ENCODE data around the gene ERC2. TPM values are rescaled to one million over a fixed set of nuclear protein-coding genes. Genes with fewer than 3 reads are reported as not detected.

The ERC2 gene
- total RNA-seq, 1 donor from 2014 or later: 0.65 TPM

DNA sequence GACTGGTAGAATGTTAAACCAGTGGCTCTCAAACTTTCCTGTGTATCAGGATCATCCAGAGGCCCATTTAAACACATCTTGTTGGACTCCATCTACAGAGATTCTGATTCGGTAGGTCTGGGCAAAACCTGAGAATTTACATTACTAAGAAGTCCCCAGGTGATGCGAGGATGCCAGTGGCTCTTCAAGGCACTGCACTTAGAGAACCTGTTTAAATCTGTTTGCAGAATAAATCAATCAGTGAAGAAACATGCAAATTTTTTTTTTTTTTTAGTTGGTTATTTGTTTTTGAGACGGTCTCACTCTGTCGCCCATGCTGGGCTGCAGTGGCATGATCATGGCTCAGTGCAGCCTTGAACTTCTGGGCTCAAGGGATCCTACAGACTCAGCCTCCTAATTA lies 863.4 kb downstream of the ERC2 start:
- no peaks in the 10 kb centered on the region for H3K4me1 Mint-ChIP-seq (ENCODE audit: low read depth)
- no peaks in the 10 kb centered on the region for H3K36me3 Mint-ChIP-seq (ENCODE audit: low read depth)
- no peak overlapping the region for H3K27ac Mint-ChIP-seq (ENCODE audit: unreplicated experiment)
- DNase-seq (ENCODE audit: low spot score): no peak
- peaks cover 3% of the 10 kb centered on the region for H3K27me3 Mint-ChIP-seq (ENCODE audit: low read depth)
- TF ChIP-seq, protein P1, sequence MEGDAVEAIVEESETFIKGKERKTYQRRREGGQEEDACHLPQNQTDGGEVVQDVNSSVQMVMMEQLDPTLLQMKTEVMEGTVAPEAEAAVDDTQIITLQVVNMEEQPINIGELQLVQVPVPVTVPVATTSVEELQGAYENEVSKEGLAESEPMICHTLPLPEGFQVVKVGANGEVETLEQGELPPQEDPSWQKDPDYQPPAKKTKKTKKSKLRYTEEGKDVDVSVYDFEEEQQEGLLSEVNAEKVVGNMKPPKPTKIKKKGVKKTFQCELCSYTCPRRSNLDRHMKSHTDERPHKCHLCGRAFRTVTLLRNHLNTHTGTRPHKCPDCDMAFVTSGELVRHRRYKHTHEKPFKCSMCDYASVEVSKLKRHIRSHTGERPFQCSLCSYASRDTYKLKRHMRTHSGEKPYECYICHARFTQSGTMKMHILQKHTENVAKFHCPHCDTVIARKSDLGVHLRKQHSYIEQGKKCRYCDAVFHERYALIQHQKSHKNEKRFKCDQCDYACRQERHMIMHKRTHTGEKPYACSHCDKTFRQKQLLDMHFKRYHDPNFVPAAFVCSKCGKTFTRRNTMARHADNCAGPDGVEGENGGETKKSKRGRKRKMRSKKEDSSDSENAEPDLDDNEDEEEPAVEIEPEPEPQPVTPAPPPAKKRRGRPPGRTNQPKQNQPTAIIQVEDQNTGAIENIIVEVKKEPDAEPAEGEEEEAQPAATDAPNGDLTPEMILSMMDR (IDR thresholded peaks at IDR 0.05): no peak
- H3K4me3 Mint-ChIP-seq (ENCODE audit: unreplicated experiment): no peak overlapping the region
- no peaks in the 10 kb centered on the region for H3K9me3 Mint-ChIP-seq (ENCODE audit: low read depth)

DNA sequence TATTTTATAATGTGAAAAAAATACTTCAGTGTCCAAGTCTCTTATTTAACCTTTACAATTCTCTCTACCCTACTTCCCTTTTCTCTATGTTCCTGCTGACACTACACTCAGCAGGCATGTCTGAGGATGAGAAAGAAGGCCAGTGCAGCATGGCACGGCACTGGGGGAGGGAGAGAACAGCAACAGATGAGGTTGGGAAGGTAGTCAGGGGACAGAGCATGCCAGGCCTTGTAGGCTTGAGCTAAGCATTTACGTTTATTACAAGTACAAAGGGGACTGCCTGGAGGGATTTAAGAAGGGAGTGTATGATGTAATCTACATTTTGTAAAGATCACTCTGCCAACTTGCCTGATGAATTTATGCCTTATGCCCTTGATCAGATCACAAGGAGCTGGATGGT lies 863.9 kb downstream of the ERC2 start:
- Mint-ChIP-seq H3K27me3 (ENCODE audit: low read depth) (peaks cover 3% of the 10 kb centered on the region), H3K27ac (ENCODE audit: unreplicated experiment) (no peak overlapping the region)
- TF ChIP-seq, protein P1 (IDR thresholded peaks at IDR 0.05): no peak

DNA sequence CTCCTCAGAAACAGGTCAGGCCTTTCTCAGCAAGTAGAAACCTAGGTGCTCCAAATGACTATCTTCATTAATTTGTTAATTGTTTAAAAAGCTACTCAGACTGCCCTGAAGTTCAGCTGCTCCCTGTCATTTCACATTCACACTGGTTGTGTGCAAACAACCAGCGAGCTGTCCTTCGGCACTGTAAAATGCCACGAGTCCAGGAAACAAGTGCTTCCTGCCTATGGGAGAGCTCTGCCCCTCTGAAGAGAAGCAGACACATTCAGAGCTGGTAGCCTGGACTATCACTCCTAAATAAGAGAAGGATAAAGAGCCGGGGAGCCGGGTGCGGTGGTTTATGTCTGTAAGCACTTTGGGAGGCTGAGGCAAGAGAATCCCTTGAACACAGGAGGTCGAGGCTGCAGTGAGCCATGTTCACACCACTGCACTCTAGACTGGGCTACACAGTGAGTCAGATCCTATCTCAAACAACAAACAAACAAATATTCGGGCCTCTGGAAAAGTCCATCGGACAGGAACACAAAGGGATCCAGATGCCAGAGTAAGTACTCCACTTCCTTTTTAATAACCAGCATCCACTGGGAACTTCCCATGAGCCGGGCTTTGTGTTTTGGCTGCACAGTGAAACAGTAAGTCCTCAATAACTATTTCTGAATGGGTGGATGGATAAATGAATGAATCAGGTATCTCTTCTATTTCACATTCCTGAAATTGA lies 866.7 kb downstream of the ERC2 start:
- Mint-ChIP-seq H3K27ac (ENCODE audit: unreplicated experiment) (no peak overlapping the region), H3K27me3 (ENCODE audit: low read depth) (peaks cover 3% of the 10 kb centered on the region), H3K9me3 (ENCODE audit: low read depth) (no peaks in the 10 kb centered on the region), H3K4me3 (ENCODE audit: unreplicated experiment) (no peak overlapping the region), H3K36me3 (ENCODE audit: low read depth) (no peaks in the 10 kb centered on the region), H3K4me1 (ENCODE audit: low read depth) (no peaks in the 10 kb centered on the region)
- TF ChIP-seq, protein P1 (IDR thresholded peaks at IDR 0.05): no peak
- DNase-seq (ENCODE audit: low spot score): no peak

More for the DNA sequence above, 863.9 kb downstream of the ERC2 start:
- Mint-ChIP-seq H3K36me3 (ENCODE audit: low read depth) (no peaks in the 10 kb centered on the region), H3K4me1 (ENCODE audit: low read depth) (no peaks in the 10 kb centered on the region), H3K4me3 (ENCODE audit: unreplicated experiment) (no peak overlapping the region), H3K9me3 (ENCODE audit: low read depth) (no peaks in the 10 kb centered on the region)
- no peak for DNase-seq (ENCODE audit: low spot score)

DNA sequence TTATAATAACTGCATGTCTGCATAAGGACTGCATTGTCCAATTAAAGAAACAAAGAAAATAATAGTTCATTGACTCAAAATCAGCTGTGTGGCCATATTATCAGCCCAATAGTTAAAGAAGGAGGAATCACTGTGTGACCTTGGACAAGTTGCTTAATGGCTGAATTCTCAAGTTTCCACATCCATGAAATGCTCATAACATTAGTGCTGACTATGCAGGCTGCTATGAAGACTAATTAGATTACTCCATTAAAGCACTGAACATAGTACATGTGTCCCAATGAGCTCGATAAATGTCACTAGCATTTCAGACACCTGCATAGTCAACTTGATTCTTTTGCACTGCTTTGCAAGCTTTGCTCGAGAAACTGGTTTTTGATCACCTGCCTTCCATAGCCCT lies 870.0 kb downstream of the ERC2 start:
- no peak overlapping the region for H3K27ac Mint-ChIP-seq (ENCODE audit: unreplicated experiment)
- TF ChIP-seq, protein P1 (IDR thresholded peaks at IDR 0.05): no peak

DNA sequence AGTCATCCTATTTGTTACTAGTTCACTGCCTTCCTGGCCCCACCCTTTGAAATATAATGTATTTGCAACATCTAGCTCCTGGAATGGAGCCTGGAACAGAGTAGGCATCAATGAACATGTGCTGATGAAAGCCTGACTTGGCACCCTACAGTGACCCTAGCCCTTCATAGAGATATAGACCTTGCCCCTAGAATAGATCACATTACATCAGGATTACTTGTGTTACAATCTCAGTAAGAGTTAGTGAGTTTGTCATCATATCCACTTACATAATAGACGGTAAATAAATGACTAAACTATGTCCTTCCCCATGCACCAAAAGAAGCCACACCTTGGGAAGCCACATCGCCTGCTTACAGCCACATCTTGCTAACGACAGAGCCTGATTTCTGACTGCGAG lies 870.6 kb downstream of the ERC2 start:
- no peak for DNase-seq (ENCODE audit: low spot score)

More for the DNA sequence above, 870.0 kb downstream of the ERC2 start:
- H3K4me3 Mint-ChIP-seq (ENCODE audit: unreplicated experiment): no peak overlapping the region
- peaks cover 2% of the 10 kb centered on the region for H3K36me3 Mint-ChIP-seq (ENCODE audit: low read depth)
- H3K4me1 Mint-ChIP-seq (ENCODE audit: low read depth): no peaks in the 10 kb centered on the region
- DNase-seq (ENCODE audit: low spot score): no peak
- H3K9me3 Mint-ChIP-seq (ENCODE audit: low read depth): no peaks in the 10 kb centered on the region
- H3K27me3 Mint-ChIP-seq (ENCODE audit: low read depth): peaks cover 3% of the 10 kb centered on the region

More for the DNA sequence above, 870.6 kb downstream of the ERC2 start:
- Mint-ChIP-seq H3K27me3 (ENCODE audit: low read depth) (peaks cover 3% of the 10 kb centered on the region), H3K4me1 (ENCODE audit: low read depth) (no peaks in the 10 kb centered on the region), H3K27ac (ENCODE audit: unreplicated experiment) (no peak overlapping the region), H3K4me3 (ENCODE audit: unreplicated experiment) (no peak overlapping the region), H3K36me3 (ENCODE audit: low read depth) (peaks cover 2% of the 10 kb centered on the region), H3K9me3 (ENCODE audit: low read depth) (no peaks in the 10 kb centered on the region)
- TF ChIP-seq, protein P1 (IDR thresholded peaks at IDR 0.05): no peak

All from chondrocyte (in vitro differentiated cells).